DMS53 treated with DMSO at 0.1 percent for 48 hours (cell line): ENCODE results near the gene RETREG3.
"Not testable (repeated sequence)": the region's sequence is repeated elsewhere in the genome, so short reads cannot be mapped to it uniquely, and the experiment has no call there.

Experiments
- DNase-seq: peaks from one replicate; lab custom pipeline; 2025; ENCODE audit not compliant: unreplicated experiment; lab: John Stamatoyannopoulos, UW

RETREG3 gene

DNA sequence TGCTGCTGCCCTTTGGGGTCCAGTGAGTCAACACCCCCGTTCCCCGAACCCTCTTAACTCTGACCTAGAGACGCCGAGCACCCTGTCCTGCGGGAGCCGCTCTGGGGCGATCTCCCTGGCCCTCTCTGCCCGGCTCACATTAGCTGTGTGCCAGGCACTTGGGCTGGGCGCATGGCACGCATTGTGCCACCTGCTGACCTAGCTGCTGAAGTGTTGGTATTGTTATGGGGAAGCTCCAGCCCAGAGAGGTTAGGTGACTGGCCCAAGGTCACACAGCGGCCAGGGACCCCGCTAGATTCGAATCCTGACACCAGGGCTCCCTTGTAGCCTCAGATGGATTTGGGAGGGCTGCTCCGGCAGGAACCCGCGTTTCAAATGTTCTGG is 55.3 kb downstream of the RETREG3 start:
- no peak for DNase-seq

DNA sequence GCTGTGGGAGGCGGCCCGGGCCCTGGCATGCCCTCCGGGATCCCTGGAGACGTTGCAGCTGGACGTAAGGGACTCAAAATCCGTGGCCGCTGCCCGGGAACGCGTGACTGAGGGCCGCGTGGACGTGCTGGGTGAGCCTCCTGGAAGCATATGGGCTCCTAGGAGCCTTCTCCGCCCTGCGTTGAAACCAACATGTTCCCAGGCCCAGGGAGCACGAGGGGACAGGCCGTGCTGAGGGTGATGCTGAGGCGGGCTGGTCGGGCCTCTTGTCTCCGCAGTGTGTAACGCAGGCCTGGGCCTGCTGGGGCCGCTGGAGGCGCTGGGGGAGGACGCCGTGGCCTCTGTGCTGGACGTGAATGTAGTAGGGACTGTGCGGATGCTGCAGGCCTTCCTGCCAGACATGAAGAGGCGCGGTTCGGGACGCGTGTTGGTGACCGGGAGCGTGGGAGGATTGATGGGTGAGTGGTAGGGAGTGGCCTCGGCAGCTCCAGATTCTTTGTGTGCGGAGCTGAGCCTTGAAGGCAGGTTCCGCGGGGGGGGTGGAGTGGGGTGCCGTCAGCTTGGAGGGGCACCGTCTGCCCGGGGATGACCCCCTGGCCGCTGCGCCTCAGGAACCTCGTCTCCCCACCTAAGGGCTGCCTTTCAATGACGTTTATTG is 55.9 kb downstream of the RETREG3 start:
- DNase-seq = no peak

DNA sequence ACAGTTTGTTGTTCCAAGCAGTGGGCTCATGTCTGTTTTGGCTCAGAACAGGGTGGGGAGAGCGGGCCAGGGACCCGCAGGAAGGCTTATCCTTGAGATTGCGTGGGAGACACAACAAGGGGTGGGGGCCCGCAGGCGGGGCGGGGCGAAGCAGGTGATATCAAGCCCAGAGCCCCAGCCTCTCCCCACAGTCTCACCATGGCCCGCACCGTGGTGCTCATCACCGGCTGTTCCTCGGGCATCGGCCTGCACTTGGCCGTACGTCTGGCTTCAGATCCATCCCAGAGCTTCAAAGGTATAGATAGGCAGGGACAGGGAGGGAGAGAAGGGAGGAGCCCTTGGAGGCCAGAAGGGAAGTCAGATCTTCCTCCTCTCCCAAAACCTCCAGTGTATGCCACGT is 56.4 kb downstream of the RETREG3 start, which contains the start of gene HSD17B1:
HSD17B1 (plus strand) TSS at position 188 of the 400 bp plus-strand sequence; CDS start at position 199, 11 bp downstream.
- not testable (repeated sequence) for DNase-seq

DNA sequence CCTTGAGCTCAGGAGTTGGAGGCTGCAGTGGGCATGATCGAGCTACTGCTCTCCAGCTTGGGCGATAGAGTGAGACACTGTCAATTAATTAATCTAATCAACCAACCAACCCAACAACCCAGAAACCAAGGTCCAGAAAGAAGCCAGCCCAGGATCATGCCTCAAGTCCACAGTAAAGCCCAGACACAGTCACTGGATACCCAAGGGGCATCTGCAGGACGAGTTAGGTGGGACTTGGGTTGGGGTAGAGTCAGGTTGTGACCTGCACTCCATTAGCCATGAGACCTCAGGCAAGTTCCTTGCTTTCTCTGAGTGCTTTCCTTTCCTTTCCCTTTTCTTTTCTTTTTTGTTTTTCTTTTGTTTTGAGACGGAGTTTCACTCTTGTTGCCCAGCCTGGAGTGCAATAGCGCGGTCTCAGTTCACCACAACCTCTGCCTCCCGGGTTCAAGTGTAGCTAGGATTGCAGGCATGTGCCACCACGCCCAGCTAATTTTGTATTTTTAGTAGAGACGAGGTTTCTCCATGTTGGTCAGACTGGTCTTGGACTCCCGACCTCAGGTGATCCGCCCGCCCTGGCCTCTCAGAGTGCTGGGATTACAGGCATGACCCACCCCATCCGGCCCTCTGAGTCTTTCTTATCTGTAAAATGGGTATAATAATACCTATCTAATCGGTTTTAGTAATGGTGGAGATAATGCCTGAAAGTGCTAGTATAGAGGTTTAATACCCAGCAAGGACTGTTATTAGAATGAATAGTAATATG is 60.0 kb downstream of the RETREG3 start:
- no peak for DNase-seq

- peak; percentile 91 for DNase-seq
These were observed 60.9 kb downstream of the RETREG3 start for GRCh38 chr17:42548070-42548837.

- DNase-seq = no peak
These were observed 61.5 kb downstream of the RETREG3 start for GRCh38 chr17:42547698-42548069.

- DNase-seq = no peak
These were observed 62.1 kb downstream of the RETREG3 start for GRCh38 chr17:42547001-42547461.

- DNase-seq = not testable (repeated sequence)
These were observed 63.2 kb downstream of the RETREG3 start for GRCh38 chr17:42545755-42546505.

- no peak for DNase-seq
These were observed 64.3 kb downstream of the RETREG3 start for GRCh38 chr17:42544874-42545283.

- no peak for DNase-seq
These were observed 65.7 kb downstream of the RETREG3 start for GRCh38 chr17:42543190-42544079.

GRCh38 chr17:42541041-42541833 is 67.9 kb downstream of the RETREG3 start:
- peak; percentile 79 for DNase-seq

DNA sequence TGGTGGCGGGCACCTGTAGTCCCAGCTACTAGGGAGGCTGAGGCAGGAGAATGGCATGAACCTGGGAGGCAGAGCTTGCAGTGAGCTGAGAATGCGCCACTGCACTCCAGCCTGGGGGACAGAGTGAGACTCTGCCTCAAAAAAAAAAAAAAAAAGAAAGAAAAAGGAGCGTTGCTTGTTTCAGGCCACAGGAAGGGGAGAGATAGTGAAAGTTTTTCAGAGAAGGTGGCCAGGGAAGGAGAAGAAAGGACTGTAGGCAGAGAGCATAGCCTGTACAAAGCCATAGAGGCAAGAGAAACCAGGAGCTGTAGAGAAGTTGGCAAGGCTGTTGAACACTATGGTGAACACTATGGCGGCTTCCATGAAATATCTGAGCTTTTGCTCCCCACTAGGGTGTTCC is 68.6 kb downstream of the RETREG3 start:
- DNase-seq = not testable (repeated sequence)

DNA sequence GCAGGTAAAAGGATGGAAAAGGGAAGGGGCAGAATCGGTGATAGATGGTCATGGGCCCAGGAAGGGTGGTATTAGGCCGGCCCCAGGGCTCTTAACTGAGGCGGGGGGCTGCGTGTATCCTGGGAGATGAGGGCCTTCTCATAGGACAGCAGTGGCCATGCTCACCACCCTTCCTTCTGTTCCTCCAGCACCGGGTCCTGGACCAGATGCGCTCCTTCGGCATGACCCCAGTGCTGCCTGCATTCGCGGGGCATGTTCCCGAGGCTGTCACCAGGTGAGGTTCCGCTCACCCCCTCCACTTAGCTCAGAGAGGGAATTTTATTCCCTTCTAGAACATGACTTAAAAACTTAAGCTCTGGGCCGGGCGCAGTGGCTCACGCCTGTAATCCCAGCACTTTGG is 70.7 kb downstream of the RETREG3 start:
- no peak for DNase-seq

DNA sequence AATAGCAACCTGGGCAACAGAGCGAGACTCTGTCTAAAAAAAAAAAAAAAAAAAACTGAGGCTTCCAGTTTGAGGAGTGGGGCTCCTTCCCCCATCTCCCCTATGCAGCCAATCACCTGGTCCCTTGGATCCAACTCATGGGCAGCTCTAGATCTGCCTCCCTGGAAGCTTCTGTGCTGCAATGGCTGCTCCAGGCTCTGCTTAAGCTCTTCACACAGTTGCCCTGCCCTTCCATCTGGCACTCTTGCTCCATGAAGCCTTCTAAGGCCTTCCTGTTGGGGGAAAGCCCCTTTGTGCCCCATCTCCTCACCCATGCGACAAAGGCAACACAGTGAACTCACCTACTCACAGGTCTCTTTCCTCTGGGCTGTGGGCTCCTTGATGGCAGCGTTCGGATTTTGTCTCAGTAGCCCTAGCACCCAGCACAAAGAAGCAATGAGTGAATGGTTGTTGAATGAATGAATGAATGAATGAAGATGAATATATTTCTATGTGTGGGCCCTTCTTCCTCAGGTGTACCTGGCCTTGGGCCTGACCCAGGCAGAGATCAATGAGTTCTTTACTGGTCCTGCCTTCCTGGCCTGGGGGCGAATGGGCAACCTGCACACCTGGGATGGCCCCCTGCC is 71.2 kb downstream of the RETREG3 start:
- no peak for DNase-seq

GRCh38 chr17:42537156-42537805 is 71.9 kb downstream of the RETREG3 start:
- DNase-seq = no peak

GRCh38 chr17:42536372-42537155 is 72.6 kb downstream of the RETREG3 start:
- DNase-seq = peak; percentile 91

DNA sequence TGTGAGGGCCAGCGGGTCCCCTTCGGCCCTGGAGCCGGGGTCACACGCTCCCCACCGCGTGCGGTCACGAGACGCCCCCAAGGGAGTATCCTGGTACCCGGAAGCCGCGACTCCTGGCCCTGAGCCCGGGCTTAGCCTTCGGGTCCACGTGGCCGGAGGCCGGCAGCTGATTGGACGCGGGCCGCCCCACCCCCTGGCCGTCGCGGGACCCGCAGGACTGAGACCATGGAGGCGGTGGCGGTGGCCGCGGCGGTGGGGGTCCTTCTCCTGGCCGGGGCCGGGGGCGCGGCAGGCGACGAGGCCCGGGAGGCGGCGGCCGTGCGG is 73.2 kb downstream of the RETREG3 start, which contains the start of gene NAGLU:
NAGLU (plus strand) TSS at position 194 of the 324 bp plus-strand sequence; CDS start at position 226, 32 bp downstream.
- DNase-seq = peak; percentile 89
